ENCODE results near the gene CEBPB.

DNA sequence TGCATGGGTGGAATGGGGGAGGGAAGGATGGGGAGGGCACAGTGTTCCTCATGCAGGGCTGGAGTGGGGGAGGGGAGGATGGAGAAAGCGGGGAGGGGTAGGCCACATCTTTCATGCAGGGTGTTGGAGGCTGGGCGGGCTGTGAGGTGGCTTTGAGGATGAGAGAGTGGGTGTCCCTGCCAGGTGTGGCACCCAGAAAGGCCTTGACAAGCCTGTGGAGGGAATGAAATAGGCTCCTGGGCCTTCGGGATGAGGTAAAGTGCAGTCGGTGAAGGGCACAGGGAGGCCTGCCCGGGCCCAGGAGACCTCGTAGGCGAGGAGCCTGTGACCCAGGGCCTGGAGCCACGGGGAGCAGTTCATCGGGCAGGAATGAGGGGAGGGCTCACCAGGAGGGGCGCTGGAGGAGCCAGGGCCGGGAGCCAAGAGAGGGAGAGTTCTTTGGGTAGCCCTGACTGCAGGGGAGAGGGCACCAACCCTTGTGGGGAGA lies 7.6 kb downstream of the CEBPB start:
- TF ChIP-seq, protein P1, sequence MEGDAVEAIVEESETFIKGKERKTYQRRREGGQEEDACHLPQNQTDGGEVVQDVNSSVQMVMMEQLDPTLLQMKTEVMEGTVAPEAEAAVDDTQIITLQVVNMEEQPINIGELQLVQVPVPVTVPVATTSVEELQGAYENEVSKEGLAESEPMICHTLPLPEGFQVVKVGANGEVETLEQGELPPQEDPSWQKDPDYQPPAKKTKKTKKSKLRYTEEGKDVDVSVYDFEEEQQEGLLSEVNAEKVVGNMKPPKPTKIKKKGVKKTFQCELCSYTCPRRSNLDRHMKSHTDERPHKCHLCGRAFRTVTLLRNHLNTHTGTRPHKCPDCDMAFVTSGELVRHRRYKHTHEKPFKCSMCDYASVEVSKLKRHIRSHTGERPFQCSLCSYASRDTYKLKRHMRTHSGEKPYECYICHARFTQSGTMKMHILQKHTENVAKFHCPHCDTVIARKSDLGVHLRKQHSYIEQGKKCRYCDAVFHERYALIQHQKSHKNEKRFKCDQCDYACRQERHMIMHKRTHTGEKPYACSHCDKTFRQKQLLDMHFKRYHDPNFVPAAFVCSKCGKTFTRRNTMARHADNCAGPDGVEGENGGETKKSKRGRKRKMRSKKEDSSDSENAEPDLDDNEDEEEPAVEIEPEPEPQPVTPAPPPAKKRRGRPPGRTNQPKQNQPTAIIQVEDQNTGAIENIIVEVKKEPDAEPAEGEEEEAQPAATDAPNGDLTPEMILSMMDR (IDR thresholded peaks at IDR 0.05), result no peak
- TF ChIP-seq POLR2A (IDR thresholded peaks at IDR 0.05) (no peak), EP300 (IDR thresholded peaks at IDR 0.05) (no peak)

Data from tibial nerve (tissue), 4 donors.